Measurements from ENCODE around the gene TUBB.
"Not testable (repeated sequence)": the region's sequence is repeated elsewhere in the genome, so short reads cannot be mapped to it uniquely, and the experiment has no call there.

Gene TUBB

GRCh38 chr6:30747902-30748769, 28.0 kb downstream of the TUBB start:
- Mint-ChIP-seq H3K36me3 (ENCODE audit: low read depth) (peaks cover 3% of the 10 kb centered on the region), H3K4me1 (ENCODE audit: low read depth) (peaks cover 24% of the 10 kb centered on the region), H3K27me3 (ENCODE audit: low read depth) (no peaks in the 10 kb centered on the region), H3K9me3 (no peaks in the 10 kb centered on the region), H3K4me3 (no peak overlapping the region), H3K27ac (no peak overlapping the region)
- DNase-seq (ENCODE audit: low spot score), result no peak

DNA sequence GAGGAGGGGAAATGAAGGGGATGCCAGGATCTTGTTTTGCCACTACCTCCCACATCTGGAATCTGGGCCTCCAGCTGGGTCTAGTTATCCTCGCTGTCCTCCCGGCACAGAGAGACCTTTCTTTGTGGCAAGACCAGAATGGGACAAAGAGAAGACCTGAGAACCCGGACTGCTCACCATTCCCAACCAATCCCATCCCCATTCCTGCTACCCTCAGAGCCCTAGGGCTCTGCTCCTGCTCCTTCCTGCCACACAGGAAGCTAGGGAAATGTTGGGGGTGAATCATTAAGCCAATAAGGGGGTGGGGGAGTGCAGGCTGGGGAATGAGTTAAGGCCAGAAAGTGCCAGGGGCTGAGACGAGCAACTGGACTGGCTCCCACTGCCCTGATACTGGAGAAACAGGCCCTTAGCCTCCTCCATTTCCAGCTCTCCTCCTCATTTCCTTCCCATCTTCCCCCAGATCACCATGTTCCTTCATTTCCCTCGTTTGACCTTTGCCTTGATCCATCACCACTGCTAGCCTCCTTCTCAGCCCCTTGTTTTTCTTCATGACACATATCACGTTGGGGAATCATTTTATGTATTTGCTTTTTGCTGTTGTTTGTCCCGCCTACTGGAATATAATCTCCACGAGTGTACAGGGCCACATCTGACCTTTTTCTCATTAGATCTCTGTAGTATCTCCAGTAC, 28.8 kb downstream of the TUBB start:
- DNase-seq (ENCODE audit: low spot score), result no peak
- H3K9me3 Mint-ChIP-seq, result no peaks in the 10 kb centered on the region
- H3K27ac Mint-ChIP-seq, result no peak overlapping the region
- no peak overlapping the region for H3K4me3 Mint-ChIP-seq
- H3K4me1 Mint-ChIP-seq (ENCODE audit: low read depth), result peaks cover 16% of the 10 kb centered on the region
- no peaks in the 10 kb centered on the region for H3K27me3 Mint-ChIP-seq (ENCODE audit: low read depth)
- H3K36me3 Mint-ChIP-seq (ENCODE audit: low read depth), result no peaks in the 10 kb centered on the region

- no peaks in the 10 kb centered on the region for H3K27me3 Mint-ChIP-seq (ENCODE audit: low read depth)
- no peak for DNase-seq (ENCODE audit: low spot score)
- no peaks in the 10 kb centered on the region for H3K9me3 Mint-ChIP-seq
- H3K36me3 Mint-ChIP-seq (ENCODE audit: low read depth), result no peaks in the 10 kb centered on the region
- no peak overlapping the region for H3K4me3 Mint-ChIP-seq
- no peak overlapping the region for H3K27ac Mint-ChIP-seq
- H3K4me1 Mint-ChIP-seq (ENCODE audit: low read depth), result peaks cover 14% of the 10 kb centered on the region
These were observed 29.6 kb downstream of the TUBB start for GRCh38 chr6:30749554-30750378.

- Mint-ChIP-seq H3K27me3 (ENCODE audit: low read depth) (no peaks in the 10 kb centered on the region), H3K4me1 (ENCODE audit: low read depth) (peaks cover 10% of the 10 kb centered on the region), H3K27ac (no peak overlapping the region), H3K9me3 (no peaks in the 10 kb centered on the region), H3K36me3 (ENCODE audit: low read depth) (no peaks in the 10 kb centered on the region), H3K4me3 (no peak overlapping the region)
- no peak for DNase-seq (ENCODE audit: low spot score)
These were observed 30.2 kb downstream of the TUBB start for GRCh38 chr6:30750379-30750668.

GRCh38 chr6:30752157-30752927, 32.2 kb downstream of the TUBB start:
- no peak for DNase-seq (ENCODE audit: low spot score)
- H3K27ac Mint-ChIP-seq, result no peak overlapping the region
- peaks cover 10% of the 10 kb centered on the region for H3K4me1 Mint-ChIP-seq (ENCODE audit: low read depth)

DNA sequence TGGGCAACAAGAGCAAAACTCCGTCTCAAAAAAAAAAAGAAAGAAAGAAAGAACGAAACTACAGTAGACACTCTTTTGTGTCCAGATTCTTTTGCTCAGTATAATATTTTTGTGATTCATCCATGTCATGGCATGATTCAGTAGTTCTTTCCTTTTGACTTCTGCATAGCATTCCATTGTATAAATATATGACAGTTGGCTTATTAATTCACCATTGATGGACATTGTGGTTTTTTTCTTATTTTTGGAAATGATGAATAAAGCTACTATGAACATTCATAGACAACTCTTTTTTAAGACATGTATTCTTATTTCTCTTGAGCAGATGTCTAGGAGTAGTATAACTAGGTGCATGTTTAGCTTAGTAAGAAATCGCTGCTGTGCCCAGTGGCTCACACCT, 34.5 kb downstream of the TUBB start:
- Mint-ChIP-seq H3K9me3 (no peaks in the 10 kb centered on the region), H3K27me3 (ENCODE audit: low read depth) (no peaks in the 10 kb centered on the region), H3K36me3 (ENCODE audit: low read depth) (no peaks in the 10 kb centered on the region), H3K4me1 (ENCODE audit: low read depth) (peaks cover 9% of the 10 kb centered on the region), H3K4me3 (no peak overlapping the region), H3K27ac (no peak overlapping the region)
- DNase-seq (ENCODE audit: low spot score), result no peak

More at GRCh38 chr6:30752157-30752927, 32.2 kb downstream of the TUBB start:
- H3K27me3 Mint-ChIP-seq (ENCODE audit: low read depth), result no peaks in the 10 kb centered on the region
- no peaks in the 10 kb centered on the region for H3K36me3 Mint-ChIP-seq (ENCODE audit: low read depth)
- H3K4me3 Mint-ChIP-seq, result no peak overlapping the region
- no peaks in the 10 kb centered on the region for H3K9me3 Mint-ChIP-seq

- not testable (repeated sequence) for H3K9me3 Mint-ChIP-seq; H3K27ac Mint-ChIP-seq; H3K36me3 Mint-ChIP-seq (ENCODE audit: low read depth); DNase-seq (ENCODE audit: low spot score); H3K4me1 Mint-ChIP-seq (ENCODE audit: low read depth); H3K4me3 Mint-ChIP-seq; H3K27me3 Mint-ChIP-seq (ENCODE audit: low read depth)
These were observed 36.4 kb downstream of the TUBB start for GRCh38 chr6:30756405-30757003.

DNA sequence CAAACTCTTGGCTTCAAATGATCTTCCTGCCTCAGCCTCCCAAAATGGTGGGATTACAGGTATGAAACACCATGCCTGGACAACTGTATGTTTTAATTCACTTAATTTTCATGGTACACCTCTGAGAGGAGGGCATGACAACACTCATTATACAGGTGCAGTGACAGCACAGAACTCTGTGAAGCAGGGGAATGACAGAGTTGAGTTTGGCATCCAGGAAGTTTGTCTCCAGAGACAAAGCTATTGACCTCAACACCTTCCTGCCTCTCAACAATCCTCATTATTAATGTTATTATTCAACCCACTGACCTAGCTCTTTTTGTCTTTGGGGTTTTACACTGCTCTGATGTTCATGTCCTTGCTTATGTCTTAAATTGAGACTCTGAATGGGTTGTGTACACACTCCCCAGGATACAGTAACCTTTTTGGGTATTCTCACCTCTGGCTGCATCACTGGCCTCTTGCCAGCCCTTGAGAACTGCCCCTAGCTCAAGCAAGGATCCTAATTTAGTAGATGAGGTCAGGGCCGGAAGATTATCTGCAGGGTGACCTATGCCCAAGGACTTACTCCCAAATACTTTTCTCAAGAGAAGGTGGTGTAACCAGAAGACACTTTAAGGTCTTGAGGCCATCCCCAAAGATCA, 37.2 kb downstream of the TUBB start:
- Mint-ChIP-seq H3K4me3 (no peak overlapping the region), H3K36me3 (ENCODE audit: low read depth) (no peaks in the 10 kb centered on the region), H3K27ac (no peak overlapping the region), H3K4me1 (ENCODE audit: low read depth) (peaks cover 9% of the 10 kb centered on the region), H3K9me3 (no peaks in the 10 kb centered on the region), H3K27me3 (ENCODE audit: low read depth) (no peaks in the 10 kb centered on the region)
- DNase-seq (ENCODE audit: low spot score), result no peak

- Mint-ChIP-seq H3K36me3 (ENCODE audit: low read depth) (no peaks in the 10 kb centered on the region), H3K9me3 (no peaks in the 10 kb centered on the region), H3K27me3 (ENCODE audit: low read depth) (no peaks in the 10 kb centered on the region), H3K27ac (no peak overlapping the region), H3K4me1 (ENCODE audit: low read depth) (peaks cover 23% of the 10 kb centered on the region), H3K4me3 (no peak overlapping the region)
- no peak for DNase-seq (ENCODE audit: low spot score)
These were observed 39.6 kb downstream of the TUBB start for GRCh38 chr6:30759575-30760239.

GRCh38 chr6:30760549-30760948, 40.4 kb downstream of the TUBB start:
- no peaks in the 10 kb centered on the region for H3K9me3 Mint-ChIP-seq
- peaks cover 23% of the 10 kb centered on the region for H3K4me1 Mint-ChIP-seq (ENCODE audit: low read depth)
- no peak overlapping the region for H3K4me3 Mint-ChIP-seq
- no peaks in the 10 kb centered on the region for H3K36me3 Mint-ChIP-seq (ENCODE audit: low read depth)
- no peak overlapping the region for H3K27ac Mint-ChIP-seq
- no peaks in the 10 kb centered on the region for H3K27me3 Mint-ChIP-seq (ENCODE audit: low read depth)
- no peak for DNase-seq (ENCODE audit: low spot score)

GRCh38 chr6:30761791-30762429, 41.8 kb downstream of the TUBB start:
- Mint-ChIP-seq H3K4me1 (ENCODE audit: low read depth) (peaks cover 31% of the 10 kb centered on the region), H3K27ac (no peak overlapping the region)

DNA sequence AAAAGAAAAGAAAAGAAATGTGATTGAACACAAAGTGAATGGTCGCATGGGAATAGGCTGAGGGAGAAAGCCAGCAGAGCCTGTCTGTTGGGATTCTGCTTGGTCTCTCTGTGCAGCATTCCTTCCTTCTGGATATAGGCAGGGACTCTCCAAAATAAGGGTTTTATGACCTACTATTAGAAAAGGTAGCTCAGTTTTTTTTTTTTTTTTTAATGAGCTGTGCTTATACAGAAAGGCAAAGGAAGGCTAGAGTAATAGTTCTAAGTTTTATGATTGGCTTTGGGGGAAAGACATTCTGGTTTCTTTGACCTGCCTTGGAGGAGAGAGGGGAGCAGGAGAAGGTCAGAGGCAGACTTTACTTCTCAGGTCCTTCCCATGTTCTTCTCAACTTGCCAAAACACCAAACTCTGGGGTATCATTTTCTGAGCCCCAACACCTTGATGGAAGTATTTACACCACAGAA, 43.0 kb downstream of the TUBB start:
- no peak for DNase-seq (ENCODE audit: low spot score)
- Mint-ChIP-seq H3K36me3 (ENCODE audit: low read depth) (no peaks in the 10 kb centered on the region), H3K9me3 (no peaks in the 10 kb centered on the region), H3K4me1 (ENCODE audit: low read depth) (peaks cover 34% of the 10 kb centered on the region), H3K27me3 (ENCODE audit: low read depth) (no peaks in the 10 kb centered on the region), H3K4me3 (no peak overlapping the region), H3K27ac (peak overlapping the region; percentile 34)

More at GRCh38 chr6:30761791-30762429, 41.8 kb downstream of the TUBB start:
- Mint-ChIP-seq H3K36me3 (ENCODE audit: low read depth) (no peaks in the 10 kb centered on the region), H3K27me3 (ENCODE audit: low read depth) (no peaks in the 10 kb centered on the region), H3K9me3 (no peaks in the 10 kb centered on the region), H3K4me3 (no peak overlapping the region)
- DNase-seq (ENCODE audit: low spot score), result no peak
